LNCAP (cell line): ENCODE data around the gene DST.

ENCODE experiments used
- TF ChIP-seq, protein P1 (sequence below): fragments of 450-650 bp; IDR thresholded peaks from 2 replicates; pipeline ENCODE4 v1.5.1; 2017; ENCODE audit warnings: mild to moderate bottlenecking

Gene DST

DNA sequence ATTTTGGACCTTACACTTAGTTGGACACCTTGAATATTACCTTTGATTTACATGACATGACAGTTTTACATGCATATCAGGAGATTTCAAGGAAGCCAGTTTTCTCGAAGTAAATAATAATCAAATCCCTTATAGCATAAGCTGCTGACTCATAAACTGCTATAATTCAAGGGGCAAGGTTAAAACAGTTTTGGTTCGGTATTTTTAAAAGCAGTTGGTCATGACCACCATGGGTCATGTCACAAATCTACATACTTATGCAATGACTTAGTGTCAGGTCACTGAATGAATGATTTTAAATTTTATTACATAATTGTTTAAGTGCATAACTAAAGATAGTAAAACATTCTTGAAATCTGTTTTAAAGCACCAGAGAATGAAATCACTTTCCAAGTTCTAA is 158.0 kb downstream of the DST start:
- TF ChIP-seq, protein P1, sequence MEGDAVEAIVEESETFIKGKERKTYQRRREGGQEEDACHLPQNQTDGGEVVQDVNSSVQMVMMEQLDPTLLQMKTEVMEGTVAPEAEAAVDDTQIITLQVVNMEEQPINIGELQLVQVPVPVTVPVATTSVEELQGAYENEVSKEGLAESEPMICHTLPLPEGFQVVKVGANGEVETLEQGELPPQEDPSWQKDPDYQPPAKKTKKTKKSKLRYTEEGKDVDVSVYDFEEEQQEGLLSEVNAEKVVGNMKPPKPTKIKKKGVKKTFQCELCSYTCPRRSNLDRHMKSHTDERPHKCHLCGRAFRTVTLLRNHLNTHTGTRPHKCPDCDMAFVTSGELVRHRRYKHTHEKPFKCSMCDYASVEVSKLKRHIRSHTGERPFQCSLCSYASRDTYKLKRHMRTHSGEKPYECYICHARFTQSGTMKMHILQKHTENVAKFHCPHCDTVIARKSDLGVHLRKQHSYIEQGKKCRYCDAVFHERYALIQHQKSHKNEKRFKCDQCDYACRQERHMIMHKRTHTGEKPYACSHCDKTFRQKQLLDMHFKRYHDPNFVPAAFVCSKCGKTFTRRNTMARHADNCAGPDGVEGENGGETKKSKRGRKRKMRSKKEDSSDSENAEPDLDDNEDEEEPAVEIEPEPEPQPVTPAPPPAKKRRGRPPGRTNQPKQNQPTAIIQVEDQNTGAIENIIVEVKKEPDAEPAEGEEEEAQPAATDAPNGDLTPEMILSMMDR = no peak

DNA sequence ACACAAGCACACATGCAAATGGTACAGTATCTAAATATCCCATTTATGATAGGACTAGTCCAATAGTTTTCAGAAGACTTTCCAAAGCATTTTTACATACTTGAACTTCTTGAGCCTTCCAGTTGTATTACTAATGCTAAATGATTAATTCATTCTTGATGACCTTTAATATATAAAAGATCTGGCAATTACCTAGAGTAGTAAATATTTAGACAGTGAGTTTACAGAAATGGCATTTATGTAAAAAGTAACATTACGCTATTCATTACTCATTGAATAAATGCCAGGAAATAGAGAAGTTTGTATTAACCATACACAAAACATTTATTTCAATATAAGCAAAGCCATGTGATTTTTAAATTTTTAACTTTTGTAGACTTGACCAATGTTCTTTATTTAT is 158.8 kb downstream of the DST start:
- TF ChIP-seq, protein P1 = no peak

DNA sequence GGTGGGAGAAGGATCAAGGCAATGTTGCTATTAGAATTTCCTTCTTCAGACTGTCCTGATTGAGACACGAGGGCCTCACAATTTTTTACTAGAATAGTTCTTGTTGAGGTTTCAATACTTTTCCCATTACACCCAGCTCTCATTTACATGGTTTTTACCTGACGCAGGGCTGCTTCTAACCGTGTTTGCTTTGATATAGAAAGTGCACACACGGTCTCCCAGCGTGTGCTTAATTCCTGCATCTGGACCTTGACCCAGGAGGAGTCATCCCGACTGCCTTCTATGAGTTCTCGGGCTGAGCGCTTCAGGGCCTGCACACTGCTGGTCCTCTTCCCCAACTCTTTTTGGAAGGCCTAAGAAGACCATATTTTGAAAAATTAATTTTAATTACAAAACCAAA is 160.2 kb downstream of the DST start:
- TF ChIP-seq, protein P1 = no peak

DNA sequence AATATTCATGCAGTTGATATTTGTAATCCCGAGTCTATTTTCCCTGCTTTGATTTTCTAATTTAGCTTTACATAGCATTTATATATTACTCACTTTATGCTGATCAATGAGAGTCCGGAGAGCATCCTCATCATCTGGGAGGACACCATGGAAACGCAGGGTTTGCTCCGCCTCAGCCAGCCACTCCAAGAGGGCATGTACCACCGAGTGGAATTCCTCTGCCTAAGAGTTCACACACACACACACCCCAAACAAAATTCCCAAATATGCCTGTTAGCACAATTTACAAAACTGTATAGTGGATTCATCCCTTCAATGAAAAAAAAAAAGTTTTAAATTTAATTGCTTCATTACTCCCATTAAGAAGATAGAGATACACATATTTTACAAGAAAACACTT is 160.7 kb downstream of the DST start:
- TF ChIP-seq, protein P1 = no peak

DNA sequence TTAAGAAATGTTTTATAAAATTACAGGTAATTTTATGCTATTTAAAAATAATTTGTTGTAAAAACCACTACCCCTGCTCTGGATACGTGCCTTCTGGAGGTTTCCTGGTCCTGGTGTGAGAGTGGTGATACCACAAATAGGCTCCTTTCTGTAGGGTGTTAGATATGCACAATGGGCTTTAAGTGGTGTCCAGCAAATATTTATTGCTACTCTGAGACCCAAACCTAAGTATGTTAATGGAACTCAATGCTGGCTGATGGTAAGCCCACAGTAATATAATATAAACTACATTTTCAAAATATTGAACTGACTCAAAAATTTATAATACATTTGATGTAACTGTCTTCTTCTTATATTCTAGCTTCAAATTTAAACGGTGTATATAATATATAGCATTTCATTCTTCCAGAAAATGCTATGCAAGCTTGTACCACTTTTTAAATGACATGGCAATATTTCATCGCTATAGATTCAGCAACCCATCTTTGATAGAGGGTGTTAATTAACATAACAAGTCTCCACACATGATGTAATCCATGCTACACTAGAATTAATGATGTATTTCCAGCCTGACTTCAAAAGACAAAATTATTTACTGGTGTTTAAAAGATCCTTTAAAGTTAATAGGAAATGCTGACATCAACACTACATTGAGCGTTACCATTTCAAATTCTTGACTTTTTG is 161.9 kb downstream of the DST start:
- TF ChIP-seq, protein P1 = no peak

DNA sequence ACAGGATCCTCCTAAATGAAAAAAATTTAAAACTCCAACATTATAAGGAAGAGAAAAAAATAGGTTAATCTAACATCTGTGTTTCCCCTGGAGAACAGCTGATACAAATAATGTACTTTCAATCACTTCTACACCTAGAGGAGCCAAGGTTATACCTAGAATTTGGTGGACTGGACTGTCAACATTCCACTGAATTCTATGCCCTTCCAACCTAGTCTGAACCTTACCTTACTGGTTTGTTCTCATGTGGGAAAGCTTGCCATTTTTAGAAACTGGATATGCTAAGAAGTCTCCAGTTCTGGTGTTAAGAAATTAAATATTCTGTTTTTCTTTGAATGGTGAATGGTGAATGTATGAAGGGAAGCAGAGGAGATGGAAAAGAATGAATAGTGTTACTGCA is 162.4 kb downstream of the DST start:
- TF ChIP-seq, protein P1 = no peak

DNA sequence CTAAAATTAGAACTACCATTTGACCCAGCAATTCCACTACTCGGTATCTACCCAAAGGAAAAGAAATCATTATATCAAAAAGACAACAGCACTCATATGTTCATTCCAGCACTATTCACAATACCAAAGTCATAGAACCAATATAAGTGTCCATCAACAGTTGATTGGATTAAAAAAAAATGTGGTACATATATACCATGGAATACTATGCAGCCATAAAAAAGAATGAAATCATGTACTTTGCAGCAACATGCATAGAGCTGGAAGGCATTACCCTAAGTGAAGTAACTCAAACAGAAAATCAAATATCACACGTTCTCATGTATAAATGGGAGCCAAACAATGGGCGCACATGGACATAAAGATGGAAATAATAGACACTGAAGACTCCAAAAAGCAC is 163.3 kb downstream of the DST start:
- TF ChIP-seq, protein P1 = no peak

DNA sequence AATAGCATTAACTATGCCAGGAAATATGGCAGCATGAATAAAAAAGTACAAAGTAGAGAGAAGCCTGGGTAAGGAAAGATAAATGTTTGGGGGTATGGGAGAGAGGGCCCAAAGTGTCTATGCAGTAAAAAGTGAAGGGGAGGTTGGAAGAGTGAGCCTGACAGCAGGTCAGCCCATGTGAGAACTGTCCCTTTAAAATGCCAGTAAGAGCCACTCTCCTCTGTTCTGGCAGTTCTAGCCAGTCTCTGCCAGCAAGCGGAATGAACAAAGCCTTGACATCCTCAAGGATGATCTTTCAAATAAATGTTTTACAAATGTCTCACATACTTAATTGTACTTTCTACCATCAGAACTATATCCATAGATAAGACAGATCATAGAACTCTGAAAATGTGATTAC is 164.5 kb downstream of the DST start:
- TF ChIP-seq, protein P1 = no peak
